ENCODE measurements around the gene CCDC191. TPM values are rescaled to one million over a fixed set of nuclear protein-coding genes. Genes with fewer than 3 reads are reported as not detected.
A peak's percentile ranks its signal among the peaks of the same experiment; 100 is the strongest.

CCDC191 gene
- total and polyA plus RNA-seq, 2 experiments from 2014 or later = 5.3 to 5.4 TPM

DNA sequence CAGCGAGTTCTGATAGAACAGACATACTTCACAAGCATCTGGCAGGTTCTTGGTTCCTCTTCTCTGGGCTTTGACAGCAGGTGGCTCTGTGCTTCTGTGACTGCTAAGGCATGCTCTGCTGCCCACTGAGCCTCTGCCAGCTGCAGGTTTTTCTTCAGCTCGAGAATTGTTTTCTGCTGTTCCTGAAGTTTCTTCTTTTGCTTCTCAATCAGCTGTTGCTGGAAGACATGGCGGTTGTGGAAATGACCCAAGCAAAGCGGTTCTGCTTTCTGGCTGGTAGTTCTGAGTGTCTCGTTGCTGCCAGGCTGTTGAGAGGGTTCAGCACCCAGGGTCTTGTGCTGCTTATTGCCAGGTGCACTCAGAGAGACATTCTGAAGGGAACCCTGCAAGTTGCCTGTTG is 50.8 kb downstream of the CCDC191 start:
- H3K27ac ChIP-seq = no peak overlapping the region
- H3K27me3 ChIP-seq = no peaks in the 10 kb centered on the region
- no peaks in the 10 kb centered on the region for H3K4me1 ChIP-seq (ENCODE audit: low read depth)
- DNase-seq (ENCODE audit: low read depth in 1 of 2, low spot score in 1 of 2) = no peak
- TF ChIP-seq, protein P1, sequence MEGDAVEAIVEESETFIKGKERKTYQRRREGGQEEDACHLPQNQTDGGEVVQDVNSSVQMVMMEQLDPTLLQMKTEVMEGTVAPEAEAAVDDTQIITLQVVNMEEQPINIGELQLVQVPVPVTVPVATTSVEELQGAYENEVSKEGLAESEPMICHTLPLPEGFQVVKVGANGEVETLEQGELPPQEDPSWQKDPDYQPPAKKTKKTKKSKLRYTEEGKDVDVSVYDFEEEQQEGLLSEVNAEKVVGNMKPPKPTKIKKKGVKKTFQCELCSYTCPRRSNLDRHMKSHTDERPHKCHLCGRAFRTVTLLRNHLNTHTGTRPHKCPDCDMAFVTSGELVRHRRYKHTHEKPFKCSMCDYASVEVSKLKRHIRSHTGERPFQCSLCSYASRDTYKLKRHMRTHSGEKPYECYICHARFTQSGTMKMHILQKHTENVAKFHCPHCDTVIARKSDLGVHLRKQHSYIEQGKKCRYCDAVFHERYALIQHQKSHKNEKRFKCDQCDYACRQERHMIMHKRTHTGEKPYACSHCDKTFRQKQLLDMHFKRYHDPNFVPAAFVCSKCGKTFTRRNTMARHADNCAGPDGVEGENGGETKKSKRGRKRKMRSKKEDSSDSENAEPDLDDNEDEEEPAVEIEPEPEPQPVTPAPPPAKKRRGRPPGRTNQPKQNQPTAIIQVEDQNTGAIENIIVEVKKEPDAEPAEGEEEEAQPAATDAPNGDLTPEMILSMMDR (IDR thresholded peaks at IDR 0.05; ENCODE audit: low read depth, low read length) = no peak
- no peak overlapping the region for H3K4me3 ChIP-seq
- no peaks in the 10 kb centered on the region for H3K9me3 ChIP-seq (ENCODE audit: low read depth)
- peaks cover 2% of the 10 kb centered on the region for H3K36me3 ChIP-seq

GRCh38 chr3:113985541-113985940 is 70.8 kb downstream of the CCDC191 start:
- Histone ChIP-seq H3K27ac (no peak overlapping the region), H3K36me3 (no peaks in the 10 kb centered on the region), H3K9me3 (ENCODE audit: low read depth) (no peaks in the 10 kb centered on the region), H3K4me3 (no peak overlapping the region), H3K4me1 (ENCODE audit: low read depth) (no peaks in the 10 kb centered on the region), H3K27me3 (no peaks in the 10 kb centered on the region)
- TF ChIP-seq, protein P1 (IDR thresholded peaks at IDR 0.05; ENCODE audit: low read depth, low read length) = no peak
- peak in 1 of 2 donors; percentile 2 for DNase-seq (ENCODE audit: low read depth in 1 of 2, low spot score in 1 of 2)

- H3K36me3 ChIP-seq = no peaks in the 10 kb centered on the region
- H3K9me3 ChIP-seq (ENCODE audit: low read depth) = no peaks in the 10 kb centered on the region
- no peaks in the 10 kb centered on the region for H3K4me1 ChIP-seq (ENCODE audit: low read depth)
- no peak overlapping the region for H3K4me3 ChIP-seq
- H3K27ac ChIP-seq = no peak overlapping the region
- TF ChIP-seq, protein P1 (IDR thresholded peaks at IDR 0.05; ENCODE audit: low read depth, low read length) = no peak
- no peak for DNase-seq (ENCODE audit: low read depth in 1 of 2, low spot score in 1 of 2)
- H3K27me3 ChIP-seq = no peaks in the 10 kb centered on the region
Observed at GRCh38 chr3:113983544-113983943, 72.8 kb downstream of the CCDC191 start.

DNA sequence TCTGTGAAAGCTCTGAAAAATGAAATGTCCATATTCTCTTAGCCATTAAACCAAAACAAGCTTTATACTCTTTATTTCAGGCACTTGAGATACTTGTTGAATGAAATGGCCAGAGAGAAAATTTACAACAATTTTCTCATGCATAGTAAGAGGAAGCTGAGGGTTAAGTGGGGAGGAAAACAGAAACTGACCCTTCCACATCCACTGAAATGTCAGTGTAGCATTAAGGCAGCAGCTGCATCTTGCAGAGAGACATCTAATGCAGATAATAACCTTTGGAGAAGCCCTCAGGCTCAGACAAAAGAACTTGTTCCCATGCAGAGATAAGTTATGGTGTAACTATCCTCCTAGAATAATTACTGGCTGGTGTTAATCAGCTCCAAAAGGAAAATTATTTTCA is 74.5 kb downstream of the CCDC191 start:
- H3K4me3 ChIP-seq = no peak overlapping the region
- no peaks in the 10 kb centered on the region for H3K36me3 ChIP-seq
- H3K4me1 ChIP-seq (ENCODE audit: low read depth) = no peaks in the 10 kb centered on the region
- no peak overlapping the region for H3K27ac ChIP-seq
- no peaks in the 10 kb centered on the region for H3K9me3 ChIP-seq (ENCODE audit: low read depth)
- H3K27me3 ChIP-seq = no peaks in the 10 kb centered on the region
- DNase-seq (ENCODE audit: low read depth in 1 of 2, low spot score in 1 of 2) = no peak
- TF ChIP-seq, protein P1 (IDR thresholded peaks at IDR 0.05; ENCODE audit: low read depth, low read length) = no peak

DNA sequence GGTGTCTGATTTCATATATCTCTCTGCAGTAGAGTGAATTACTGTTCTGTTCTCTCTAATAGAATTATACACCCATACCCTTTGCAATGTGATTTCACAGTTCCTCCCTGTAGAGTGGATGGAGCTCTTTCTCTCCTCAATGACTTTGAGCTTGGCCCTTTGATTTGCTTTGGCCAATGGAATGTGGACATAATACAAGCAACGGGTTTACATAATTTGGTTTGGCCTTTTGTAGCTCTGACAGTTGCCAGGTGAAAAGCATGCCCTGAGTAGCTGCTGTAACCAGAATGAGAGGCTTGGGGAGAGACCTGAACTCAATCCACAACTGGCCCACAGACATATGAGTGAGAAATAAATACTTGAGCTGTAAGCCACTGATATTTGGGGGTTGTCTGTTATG is 76.4 kb downstream of the CCDC191 start:
- TF ChIP-seq, protein P1 (IDR thresholded peaks at IDR 0.05; ENCODE audit: low read depth, low read length) = no peak
- no peak for DNase-seq (ENCODE audit: low read depth in 1 of 2, low spot score in 1 of 2)
- no peaks in the 10 kb centered on the region for H3K4me1 ChIP-seq (ENCODE audit: low read depth)

DNA sequence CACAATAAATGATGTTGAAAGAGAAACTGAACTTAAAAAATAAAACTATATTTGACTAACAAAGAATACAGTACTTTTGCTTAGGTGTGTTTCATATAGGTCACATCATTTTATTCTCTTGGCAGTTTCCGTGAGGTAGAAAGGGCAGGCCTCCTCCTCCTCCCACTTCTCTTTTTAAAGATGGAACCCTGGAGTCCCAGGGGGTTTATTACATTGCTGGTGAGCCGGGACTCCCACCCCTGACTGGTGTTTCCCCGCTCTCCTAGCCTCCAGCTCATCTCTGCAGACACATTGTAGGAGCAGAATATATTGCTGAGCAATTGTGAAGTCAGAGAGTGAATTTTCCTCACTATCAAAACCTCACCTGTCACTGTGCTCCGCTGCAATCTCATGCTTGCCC is 78.5 kb downstream of the CCDC191 start:
- Histone ChIP-seq H3K9me3 (ENCODE audit: low read depth) (no peaks in the 10 kb centered on the region), H3K27me3 (no peaks in the 10 kb centered on the region), H3K36me3 (no peaks in the 10 kb centered on the region), H3K27ac (no peak overlapping the region), H3K4me3 (no peak overlapping the region), H3K4me1 (ENCODE audit: low read depth) (no peaks in the 10 kb centered on the region)
- TF ChIP-seq, protein P1 (IDR thresholded peaks at IDR 0.05; ENCODE audit: low read depth, low read length) = no peak
- DNase-seq (ENCODE audit: low read depth in 1 of 2, low spot score in 1 of 2) = no peak

More for the DNA sequence above, 76.4 kb downstream of the CCDC191 start:
- H3K9me3 ChIP-seq (ENCODE audit: low read depth) = no peaks in the 10 kb centered on the region
- H3K27me3 ChIP-seq = no peaks in the 10 kb centered on the region
- H3K4me3 ChIP-seq = no peak overlapping the region
- no peaks in the 10 kb centered on the region for H3K36me3 ChIP-seq
- no peak overlapping the region for H3K27ac ChIP-seq
